Hair follicle dermal papilla cell (primary cell): ENCODE results near the gene PRAF2. TPM values are rescaled to one million over a fixed set of nuclear protein-coding genes. Genes with fewer than 3 reads are reported as not detected.

Experiments
- small RNA-seq: library from RNA; depleted of rRNA; stranded (forward); fragments of <200 nt; gene quantifications from one replicate; pipeline ENCODE3, GENCODE V24; 2012
- total RNA-seq: library from RNA; depleted of rRNA; stranded (reverse); fragments of >200 nt; gene quantifications from 2 replicates; pipeline ENCODE4 v1.2.3, GENCODE V29; 2012

PRAF2 gene, protein sequence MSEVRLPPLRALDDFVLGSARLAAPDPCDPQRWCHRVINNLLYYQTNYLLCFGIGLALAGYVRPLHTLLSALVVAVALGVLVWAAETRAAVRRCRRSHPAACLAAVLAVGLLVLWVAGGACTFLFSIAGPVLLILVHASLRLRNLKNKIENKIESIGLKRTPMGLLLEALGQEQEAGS
- 15.1 and 16.6 TPM in 2 replicates for total RNA-seq

DNA sequence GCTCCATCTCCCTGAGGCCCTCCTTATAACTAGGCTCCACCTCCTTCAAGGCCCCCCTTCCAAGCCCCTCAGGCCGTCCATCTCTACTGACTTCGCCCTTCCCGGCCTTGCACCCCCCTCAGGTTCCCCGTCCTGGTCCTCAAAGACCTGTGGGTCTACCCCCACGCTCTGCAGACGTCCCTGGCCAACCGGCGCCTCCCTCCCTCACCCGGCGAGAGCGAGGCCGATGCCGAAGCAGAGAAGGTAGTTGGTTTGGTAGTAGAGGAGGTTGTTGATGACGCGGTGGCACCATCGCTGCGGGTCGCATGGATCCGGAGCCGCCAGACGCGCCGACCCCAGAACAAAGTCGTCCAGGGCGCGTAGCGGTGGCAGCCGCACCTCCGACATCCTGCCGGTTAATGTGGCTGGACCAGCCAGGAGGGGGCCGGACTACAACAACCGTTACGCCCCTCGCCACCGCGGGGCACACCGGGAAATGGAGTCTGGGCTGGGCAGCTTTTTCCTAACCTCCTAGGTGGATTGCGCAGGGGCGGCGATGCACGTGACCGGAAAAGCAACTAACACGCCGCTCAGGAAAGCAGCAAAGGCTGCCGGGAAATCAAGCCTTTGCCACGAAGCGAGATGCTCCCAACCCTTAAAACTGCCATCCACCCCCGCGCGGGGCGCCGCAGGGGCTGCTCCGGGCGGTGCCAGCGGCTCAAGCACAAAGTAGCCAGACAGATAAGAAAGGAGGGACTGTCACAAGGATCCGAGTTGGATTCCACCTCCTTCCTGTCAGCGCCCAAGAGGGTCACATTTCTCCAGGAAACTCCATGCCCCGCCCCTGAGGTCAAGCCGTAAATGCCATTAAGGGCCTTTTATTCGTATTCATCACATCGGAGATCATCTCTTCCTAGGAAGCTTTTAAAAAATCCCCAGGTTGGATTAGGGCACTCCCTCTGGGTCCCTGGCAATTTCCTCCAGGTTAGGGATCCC lies at the start of gene PRAF2:
Gene PRAF2 (minus strand): TSS at position 402 of the 975 bp plus-strand sequence. CDS start 15 bp downstream, at position 387.

DNA sequence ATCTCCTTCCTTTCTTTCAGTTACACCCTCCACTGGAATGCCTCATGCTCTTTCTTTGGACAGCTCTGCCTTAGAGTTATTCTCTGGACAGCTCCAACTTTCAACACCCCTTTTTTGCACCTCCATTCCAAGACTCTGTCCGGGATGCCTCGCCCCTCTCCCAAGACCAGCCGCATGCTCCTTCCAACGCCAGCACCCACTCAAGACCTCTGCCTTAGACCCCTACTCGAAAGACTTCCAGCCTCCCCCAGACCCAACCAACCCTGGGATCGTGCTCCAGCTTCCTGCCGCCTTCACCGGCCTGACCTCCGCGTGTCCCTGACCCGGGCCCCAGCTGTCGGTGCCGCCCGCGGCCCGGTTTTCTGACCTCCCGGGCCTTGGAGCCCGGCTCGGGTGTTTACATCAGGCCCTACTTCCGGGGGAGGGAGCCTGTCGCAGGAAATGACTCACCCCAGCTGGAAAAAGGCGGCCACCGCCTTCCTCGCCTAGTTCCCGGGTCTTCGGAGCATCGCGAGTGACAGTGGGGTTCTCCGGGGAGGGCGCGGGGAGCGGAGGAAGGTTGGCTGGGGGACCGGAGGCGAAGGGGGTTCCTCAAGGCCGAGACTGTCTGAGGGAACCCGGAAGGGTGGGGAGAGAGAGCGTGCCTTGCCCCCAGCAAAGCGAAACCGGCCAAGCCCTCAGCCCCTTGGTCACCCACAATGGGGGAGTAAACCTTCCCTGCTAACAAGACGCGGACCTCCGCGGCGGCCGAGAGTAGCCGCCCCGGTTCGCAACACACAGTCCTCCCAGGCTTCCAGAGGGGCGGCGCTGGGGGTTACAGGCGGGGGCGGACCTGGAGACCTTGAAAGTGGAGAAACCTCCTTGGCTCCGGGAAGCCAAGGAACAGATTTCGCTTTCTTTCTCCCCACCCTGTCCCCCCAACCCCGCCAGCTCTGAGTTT lies 6.0 kb upstream of the PRAF2 start, which contains the start of gene WDR45:
Gene WDR45 (minus strand): TSS at position 399 of the 940 bp plus-strand sequence. CDS start 1,792 bp downstream, outside the sequence.

DNA sequence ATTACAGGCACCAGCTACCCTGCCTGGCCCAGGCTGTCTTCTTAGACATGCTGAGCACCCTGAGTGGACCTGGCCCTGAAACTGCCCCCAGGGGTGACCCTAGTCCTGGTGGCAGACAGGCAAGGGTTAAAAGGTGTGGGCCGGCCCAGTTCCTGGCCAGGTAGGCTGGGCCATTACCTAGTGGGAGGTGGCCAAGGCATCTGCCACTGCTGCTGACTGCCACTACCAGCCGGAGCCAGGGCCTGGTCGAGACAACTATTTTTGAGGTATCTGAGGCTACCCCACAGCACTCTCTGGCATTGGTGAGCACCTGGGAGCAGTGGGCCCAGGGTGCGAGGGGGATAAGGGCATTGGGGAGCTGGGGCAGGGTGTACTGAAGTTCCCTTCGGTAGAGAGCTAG lies 15.0 kb downstream of the PRAF2 start, which contains the start of gene CCDC120:
Gene CCDC120 (plus strand): TSS at position 206 of the 400 bp plus-strand sequence. CDS start 3,043 bp downstream, outside the sequence.

DNA sequence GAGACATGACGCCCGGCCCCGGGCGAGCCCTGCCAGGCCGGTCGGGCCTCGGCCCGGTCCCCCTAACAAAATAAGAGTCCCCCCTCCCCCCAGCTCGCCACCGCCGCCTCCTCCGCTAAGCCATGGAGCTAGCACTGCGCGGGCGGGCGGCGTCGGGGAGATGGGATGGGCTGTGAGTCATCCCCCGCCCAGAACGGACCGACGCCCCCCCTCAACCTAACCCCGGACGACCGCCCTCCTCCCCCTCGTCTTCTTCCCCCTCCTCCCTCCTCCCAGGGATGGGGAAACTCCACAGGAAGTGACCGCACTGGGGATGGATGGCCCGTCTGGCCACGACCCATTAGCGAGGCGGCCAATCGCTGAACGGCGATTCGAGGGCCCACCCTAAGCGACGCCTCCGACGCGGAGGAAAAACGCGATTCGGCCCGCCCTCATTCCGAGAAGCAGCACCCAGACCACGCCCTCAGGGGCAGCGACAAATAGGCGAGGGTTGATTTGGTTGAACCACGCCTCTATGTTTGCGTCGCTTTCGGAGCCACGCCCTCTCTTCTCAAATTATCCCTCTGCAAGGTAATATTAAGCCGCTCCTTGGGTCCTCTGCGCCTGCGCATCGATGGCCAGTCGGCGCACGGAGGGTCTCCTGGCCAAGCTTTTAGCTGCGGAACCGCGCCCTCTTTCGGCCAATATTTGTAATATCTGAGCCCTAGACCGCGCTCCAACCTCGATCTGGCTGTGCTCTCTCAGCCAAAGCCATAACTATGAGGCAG lies 30.4 kb downstream of the PRAF2 start, which contains the start of gene TFE3:
Gene TFE3 (minus strand): TSS at position 138 of the 767 bp plus-strand sequence. CDS start 131 bp downstream, at position 7.

Small RNA genes within 50 kb of the gene (small RNA-seq; reads per million reads assigned to genes)
- not detected for gene RNU4-52P

Other genes with a start within 250 kb of the PRAF2 start
- 0.36 TPM in 1 of 2 replicates, not detected in the other for gene ERAS, start 247.5 kb downstream of the PRAF2 start, total RNA-seq
- 0.49 and 0.65 TPM in 2 replicates for gene PCSK1N, start 238.4 kb downstream of the PRAF2 start, total RNA-seq
- gene TIMM17B, start 176.2 kb downstream of the PRAF2 start, total RNA-seq: 25.1 and 26.0 TPM in 2 replicates
- 33.8 and 50.9 TPM in 2 replicates for gene PQBP1, start 176.1 kb downstream of the PRAF2 start, total RNA-seq
- 22.6 and 23.0 TPM in 2 replicates for gene SLC35A2, start 162.4 kb downstream of the PRAF2 start, total RNA-seq
- 4.1 and 4.4 TPM in 2 replicates for gene PIM2, start 155.0 kb downstream of the PRAF2 start, total RNA-seq
- 33.3 and 36.2 TPM in 2 replicates for gene OTUD5, start 116.4 kb downstream of the PRAF2 start, total RNA-seq
- 1.9 and 2.1 TPM in 2 replicates for gene KCND1, start 102.2 kb downstream of the PRAF2 start, total RNA-seq
- gene GRIPAP1, start 71.7 kb downstream of the PRAF2 start, total RNA-seq: 14.3 and 16.8 TPM in 2 replicates
- 76.9 and 86.8 TPM in 2 replicates for gene TFE3, start 30.6 kb downstream of the PRAF2 start, total RNA-seq
- gene CCDC120, start 15.0 kb downstream of the PRAF2 start, total RNA-seq: 1.1 and 1.9 TPM in 2 replicates
- 71.3 and 72.2 TPM in 2 replicates for gene WDR45, start 5.9 kb upstream of the PRAF2 start, total RNA-seq
- 15.4 and 16.9 TPM in 2 replicates for gene GPKOW, start 49.7 kb upstream of the PRAF2 start, total RNA-seq
- 1.9 and 2.2 TPM in 2 replicates for gene MAGIX, start 88.8 kb upstream of the PRAF2 start, total RNA-seq
- gene PLP2, start 97.9 kb upstream of the PRAF2 start, total RNA-seq: 26.4 and 35.5 TPM in 2 replicates
- 9.6 and 13.0 TPM in 2 replicates for gene PRICKLE3, start 112.4 kb upstream of the PRAF2 start, total RNA-seq
- 0.49 and 0.73 TPM in 2 replicates for gene SYP, start 126.2 kb upstream of the PRAF2 start, total RNA-seq
- gene CACNA1F, start 159.3 kb upstream of the PRAF2 start, total RNA-seq: not detected in 2 replicates
- gene CCDC22, start 161.5 kb upstream of the PRAF2 start, total RNA-seq: 13.6 and 14.1 TPM in 2 replicates
- gene FOXP3, start 190.7 kb upstream of the PRAF2 start, total RNA-seq: not detected in 2 replicates
- gene PPP1R3F, start 195.8 kb upstream of the PRAF2 start, total RNA-seq: 5.6 and 7.0 TPM in 2 replicates
- not detected in 2 replicates for gene GAGE10, start 229.6 kb upstream of the PRAF2 start, total RNA-seq
- not detected in 2 replicates for gene GAGE12J, start 248.0 kb upstream of the PRAF2 start, total RNA-seq